ENCODE data around the gene ATL3.
A peak's percentile ranks its signal among the peaks of the same experiment; 100 is the strongest.

Gene ATL3

DNA sequence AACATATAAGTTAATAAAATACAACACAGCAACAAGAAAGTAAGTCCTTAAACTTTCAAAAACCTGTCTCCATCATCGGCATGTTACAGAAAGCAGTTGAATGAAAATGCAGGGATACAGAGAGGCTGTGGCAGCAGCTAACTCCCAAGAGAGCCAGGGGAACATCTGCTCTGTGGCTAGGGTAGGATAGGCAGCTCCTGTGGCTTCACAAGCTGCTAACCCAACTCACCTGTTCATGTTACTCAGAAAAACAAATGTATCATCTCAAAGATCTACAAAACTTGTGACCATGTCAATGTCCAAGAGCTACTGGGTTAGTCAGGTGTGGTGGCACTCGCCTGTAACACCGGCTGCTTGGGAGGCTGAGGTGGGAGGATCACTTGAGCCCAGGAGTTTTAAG lies 41.8 kb downstream of the ATL3 start:
- Histone ChIP-seq H3K9me3 (ENCODE audit: insufficient read depth, low read length) (no peaks in the 10 kb centered on the region), H3K4me1 (ENCODE audit: low read length) (peaks cover 23% of the 10 kb centered on the region), H4K20me1 (ENCODE audit: insufficient read depth, low read length) (no peaks in the 10 kb centered on the region), H3K4me2 (ENCODE audit: low read length) (no peak overlapping the region), H3K27me3 (ENCODE audit: low read depth, low read length) (peaks cover 15% of the 10 kb centered on the region), H3K4me3 (ENCODE audit: low read length) (no peak overlapping the region), H2AFZ (ENCODE audit: low read depth, low read length) (no peak overlapping the region), H3K27ac (ENCODE audit: low read length) (no peak overlapping the region), H3K79me2 (ENCODE audit: low read length) (no peaks in the 10 kb centered on the region), H3K36me3 (replicated peaks; ENCODE audit: low read depth, low read length) (no peaks in the 10 kb centered on the region), H3K9ac (ENCODE audit: low read length) (no peak overlapping the region)
- no peak for TF ChIP-seq EZH2phosphoT487 (IDR thresholded peaks at IDR 0.05; ENCODE audit: low read depth)
- TF ChIP-seq, protein P1, sequence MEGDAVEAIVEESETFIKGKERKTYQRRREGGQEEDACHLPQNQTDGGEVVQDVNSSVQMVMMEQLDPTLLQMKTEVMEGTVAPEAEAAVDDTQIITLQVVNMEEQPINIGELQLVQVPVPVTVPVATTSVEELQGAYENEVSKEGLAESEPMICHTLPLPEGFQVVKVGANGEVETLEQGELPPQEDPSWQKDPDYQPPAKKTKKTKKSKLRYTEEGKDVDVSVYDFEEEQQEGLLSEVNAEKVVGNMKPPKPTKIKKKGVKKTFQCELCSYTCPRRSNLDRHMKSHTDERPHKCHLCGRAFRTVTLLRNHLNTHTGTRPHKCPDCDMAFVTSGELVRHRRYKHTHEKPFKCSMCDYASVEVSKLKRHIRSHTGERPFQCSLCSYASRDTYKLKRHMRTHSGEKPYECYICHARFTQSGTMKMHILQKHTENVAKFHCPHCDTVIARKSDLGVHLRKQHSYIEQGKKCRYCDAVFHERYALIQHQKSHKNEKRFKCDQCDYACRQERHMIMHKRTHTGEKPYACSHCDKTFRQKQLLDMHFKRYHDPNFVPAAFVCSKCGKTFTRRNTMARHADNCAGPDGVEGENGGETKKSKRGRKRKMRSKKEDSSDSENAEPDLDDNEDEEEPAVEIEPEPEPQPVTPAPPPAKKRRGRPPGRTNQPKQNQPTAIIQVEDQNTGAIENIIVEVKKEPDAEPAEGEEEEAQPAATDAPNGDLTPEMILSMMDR (IDR thresholded peaks at IDR 0.05; ENCODE audit: low read depth, low read length), result no peak

DNA sequence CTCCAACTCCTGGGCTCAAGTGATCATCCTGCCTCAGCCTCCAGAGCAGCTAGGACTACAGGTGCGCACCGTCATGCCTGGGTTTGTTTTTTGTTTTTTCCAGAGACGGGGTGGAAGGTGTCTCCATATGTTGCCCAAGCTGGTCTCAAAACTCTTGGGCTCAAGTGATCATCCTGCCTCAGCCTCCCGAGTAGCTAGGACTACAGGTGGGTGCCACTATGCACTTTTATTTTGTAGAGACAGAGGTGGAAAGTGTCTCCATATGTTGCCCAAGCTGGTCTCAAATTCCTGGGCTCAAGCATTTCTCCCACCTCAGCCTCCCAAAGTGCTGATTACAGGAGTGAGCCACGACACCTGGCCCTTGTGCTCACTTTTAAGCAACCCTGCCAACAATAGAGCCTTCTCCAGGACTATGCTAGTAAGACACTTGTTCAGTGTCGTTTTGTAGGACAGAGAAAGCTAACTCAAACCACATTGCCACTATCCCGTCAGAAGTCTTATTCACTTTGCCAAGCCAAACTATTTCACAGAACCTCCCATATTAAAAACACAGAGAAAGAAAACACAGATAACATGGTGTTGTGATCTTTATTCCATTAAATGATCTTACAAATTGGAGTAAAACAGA lies 47.5 kb downstream of the ATL3 start:
- Histone ChIP-seq H3K9me3 (ENCODE audit: insufficient read depth, low read length) (no peaks in the 10 kb centered on the region), H3K9ac (ENCODE audit: low read length) (no peak overlapping the region), H3K79me2 (ENCODE audit: low read length) (no peaks in the 10 kb centered on the region), H3K36me3 (replicated peaks; ENCODE audit: low read depth, low read length) (no peaks in the 10 kb centered on the region), H2AFZ (ENCODE audit: low read depth, low read length) (no peak overlapping the region), H3K27me3 (ENCODE audit: low read depth, low read length) (peaks cover 29% of the 10 kb centered on the region), H3K4me3 (ENCODE audit: low read length) (no peak overlapping the region), H3K27ac (ENCODE audit: low read length) (no peak overlapping the region), H4K20me1 (ENCODE audit: insufficient read depth, low read length) (no peaks in the 10 kb centered on the region), H3K4me1 (ENCODE audit: low read length) (peaks cover 34% of the 10 kb centered on the region), H3K4me2 (ENCODE audit: low read length) (peak overlapping the region; percentile 16)
- TF ChIP-seq, protein P1 (IDR thresholded peaks at IDR 0.05; ENCODE audit: low read depth, low read length), result no peak
- no peak for TF ChIP-seq EZH2phosphoT487 (IDR thresholded peaks at IDR 0.05; ENCODE audit: low read depth)

DNA sequence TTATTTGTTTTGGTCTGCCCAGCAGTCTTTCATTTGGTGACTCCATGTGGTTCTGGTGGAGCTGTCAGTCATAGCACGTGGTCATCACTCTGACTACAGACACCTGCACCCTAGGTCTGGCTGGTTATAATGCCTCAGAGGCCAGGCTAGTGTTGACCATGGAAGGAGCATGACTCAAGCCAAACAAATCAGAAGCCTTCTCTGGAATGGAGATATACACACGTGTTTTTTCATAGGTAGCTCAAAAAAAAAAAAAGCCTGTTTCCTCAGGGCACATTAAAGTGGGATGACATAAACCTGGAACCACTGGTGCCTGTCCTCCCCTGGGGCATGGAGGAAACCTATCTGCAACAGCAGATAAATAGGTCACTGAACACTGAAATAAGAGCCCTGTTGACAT lies 48.9 kb downstream of the ATL3 start:
- peaks cover 29% of the 10 kb centered on the region for H3K27me3 ChIP-seq (ENCODE audit: low read depth, low read length)
- no peak overlapping the region for H2AFZ ChIP-seq (ENCODE audit: low read depth, low read length)
- H3K79me2 ChIP-seq (ENCODE audit: low read length), result no peaks in the 10 kb centered on the region
- no peaks in the 10 kb centered on the region for H3K36me3 ChIP-seq (replicated peaks; ENCODE audit: low read depth, low read length)
- TF ChIP-seq, protein P1 (IDR thresholded peaks at IDR 0.05; ENCODE audit: low read depth, low read length), result no peak
- no peak for TF ChIP-seq EZH2phosphoT487 (IDR thresholded peaks at IDR 0.05; ENCODE audit: low read depth)
- H3K27ac ChIP-seq (ENCODE audit: low read length), result no peak overlapping the region
- H3K9ac ChIP-seq (ENCODE audit: low read length), result no peak overlapping the region
- no peaks in the 10 kb centered on the region for H3K9me3 ChIP-seq (ENCODE audit: insufficient read depth, low read length)
- no peak overlapping the region for H3K4me3 ChIP-seq (ENCODE audit: low read length)
- no peak overlapping the region for H3K4me2 ChIP-seq (ENCODE audit: low read length)
- peaks cover 34% of the 10 kb centered on the region for H3K4me1 ChIP-seq (ENCODE audit: low read length)
- no peaks in the 10 kb centered on the region for H4K20me1 ChIP-seq (ENCODE audit: insufficient read depth, low read length)

DNA sequence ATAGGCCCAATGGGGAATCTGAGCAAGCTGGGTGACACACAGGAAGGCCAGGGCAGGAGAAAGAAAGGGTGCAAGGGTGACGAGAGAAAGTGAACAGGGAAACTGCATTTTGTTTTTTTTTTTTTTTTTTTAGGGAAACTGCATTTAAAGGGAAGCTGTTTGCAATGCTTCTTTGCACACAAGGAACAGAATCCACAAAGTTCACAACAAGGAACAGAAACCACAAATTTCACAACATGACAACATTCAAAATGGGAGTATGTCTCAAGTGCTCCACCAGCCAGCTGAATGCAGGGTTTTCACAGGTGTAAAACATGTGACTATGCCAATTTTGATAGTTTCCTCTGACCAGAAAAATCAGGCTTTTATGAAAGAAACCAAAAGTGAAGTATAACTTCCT lies 50.1 kb downstream of the ATL3 start:
- peaks cover 34% of the 10 kb centered on the region for H3K4me1 ChIP-seq (ENCODE audit: low read length)
- no peak overlapping the region for H2AFZ ChIP-seq (ENCODE audit: low read depth, low read length)
- H3K4me3 ChIP-seq (ENCODE audit: low read length), result no peak overlapping the region
- H3K27ac ChIP-seq (ENCODE audit: low read length), result no peak overlapping the region
- no peaks in the 10 kb centered on the region for H3K9me3 ChIP-seq (ENCODE audit: insufficient read depth, low read length)
- no peaks in the 10 kb centered on the region for H3K79me2 ChIP-seq (ENCODE audit: low read length)
- no peaks in the 10 kb centered on the region for H3K36me3 ChIP-seq (replicated peaks; ENCODE audit: low read depth, low read length)
- H3K27me3 ChIP-seq (ENCODE audit: low read depth, low read length), result peaks cover 29% of the 10 kb centered on the region
- H4K20me1 ChIP-seq (ENCODE audit: insufficient read depth, low read length), result no peaks in the 10 kb centered on the region
- no peak overlapping the region for H3K9ac ChIP-seq (ENCODE audit: low read length)
- TF ChIP-seq EZH2phosphoT487 (IDR thresholded peaks at IDR 0.05; ENCODE audit: low read depth), result no peak
- TF ChIP-seq, protein P1 (IDR thresholded peaks at IDR 0.05; ENCODE audit: low read depth, low read length), result no peak
- H3K4me2 ChIP-seq (ENCODE audit: low read length), result no peak overlapping the region

Measured in OCI-LY3 (cell line).